PC-9 (cell line): ENCODE data around the gene MYPN. TPM values are rescaled to one million over a fixed set of nuclear protein-coding genes. Genes with fewer than 3 reads are reported as not detected.
"Not testable (repeated sequence)": the region's sequence is repeated elsewhere in the genome, so short reads cannot be mapped to it uniquely, and the experiment has no call there.

ENCODE experiments used
- BruUV-seq: library from RNA; stranded (reverse); fragments of 400-500 nt; replicated peaks from 2 replicates; lab custom pipeline; 2021; lab: Mats Ljungman, UMichigan
- CTCF ChIA-PET: fragments of 300-600 bp; sonication (Branson Sonifier 250); formaldehyde crosslinking; loops from one replicate; lab custom pipeline; 2022; ENCODE audit warnings: antibody characterized with exemption; lab: Charles Lee
- POLR2A ChIA-PET: fragments of 300-600 bp; sonication (Branson Sonifier 250); formaldehyde crosslinking; loops from one replicate; lab custom pipeline; 2022; ENCODE audit warnings: antibody characterized with exemption; ENCODE audit not compliant: unreplicated experiment; lab: Charles Lee
- DNase-seq, 2 experiments: peaks; one replicate each; pipeline versions ENCODE4 v3.0.0 to v3.0.0-alpha.2; 2015 to 2022; ENCODE audit warnings: mixed read lengths in 1 of 2
- H2AFZ ChIP-seq: fragments of 200-600 bp; sonication (generic); 2 replicates; pipeline ENCODE4 v1.8.1; 2017; ENCODE audit warnings: antibody characterized with exemption
- H3F3A ChIP-seq: fragments of 200-600 bp; sonication (generic); 2 replicates; pipeline ENCODE4 v1.8.1; 2017; ENCODE audit warnings: antibody characterized with exemption, mild to moderate bottlenecking, low read depth; ENCODE audit not compliant: insufficient read depth
- H3K27ac ChIP-seq: fragments of 200-600 bp; sonication (generic); 2 replicates; pipeline ENCODE4 v1.6.1; 2016; ENCODE audit warnings: mixed run types
- H3K27me3 ChIP-seq: fragments of 200-600 bp; sonication (generic); 2 replicates; pipeline ENCODE4 v1.6.1; 2016; ENCODE audit warnings: low read depth, mixed run types; ENCODE audit not compliant: insufficient read depth
- H3K36me3 ChIP-seq: fragments of 200-600 bp; sonication (generic); 2 replicates; pipeline ENCODE4 v1.6.1; 2016; ENCODE audit warnings: low read depth, mixed run types
- H3K4me1 ChIP-seq: fragments of 200-600 bp; sonication (generic); replicated peaks from 2 replicates; pipeline ENCODE4 v1.6.1; 2016; ENCODE audit warnings: mixed run types; ENCODE audit not compliant: insufficient read depth
- H3K4me2 ChIP-seq: fragments of 200-600 bp; sonication (generic); 2 replicates; pipeline ENCODE4 v1.6.1; 2017; ENCODE audit warnings: mixed run types
- H3K4me3 ChIP-seq: fragments of 200-600 bp; sonication (generic); 2 replicates; pipeline ENCODE4 v1.6.1; 2016; ENCODE audit warnings: mixed run types
- H3K79me2 ChIP-seq: fragments of 200-600 bp; sonication (generic); 2 replicates; pipeline ENCODE4 v1.6.1; 2017; ENCODE audit warnings: low read depth, mixed run types
- H3K9me2 ChIP-seq: fragments of 200-600 bp; sonication (generic); 2 replicates; pipeline ENCODE4 v1.8.1; 2017; ENCODE audit warnings: mild to moderate bottlenecking; ENCODE audit not compliant: insufficient read depth
- H3K9me3 ChIP-seq: fragments of 200-600 bp; sonication (generic); 2 replicates; pipeline ENCODE4 v1.8.1; 2016; ENCODE audit warnings: low read depth; ENCODE audit not compliant: insufficient read depth
- H4K20me1 ChIP-seq: fragments of 200-600 bp; sonication (generic); 2 replicates; pipeline ENCODE4 v1.8.1; 2017; ENCODE audit not compliant: insufficient read depth
- EZH2 ChIP-seq: fragments of 200-600 bp; sonication (generic); IDR thresholded peaks from 2 replicates; pipeline ENCODE4 v1.8.0; 2017; ENCODE audit warnings: antibody characterized with exemption, low read depth
- intact Hi-C: fragments of 100-400 bp; cut with micrococcal nuclease; formaldehyde crosslinking; loops from one replicate; pipeline ENCODE4 v1.10.0; 2022; ENCODE audit not compliant: unreplicated experiment
- total RNA-seq: library from RNA; stranded (reverse); gene quantifications from 2 replicates; pipeline ENCODE4 v1.2.3, GENCODE V29; 2021
- TF ChIP-seq, protein P1 (sequence below): fragments of 200-600 bp; sonication (generic); conservative IDR thresholded peaks from 2 replicates; pipeline ENCODE4 v1.6.1; 2017; ENCODE audit warnings: mixed run types, antibody characterized with exemption, mild to moderate bottlenecking, moderate library complexity

Gene MYPN
- total RNA-seq, 1 experiment from 2014 or later = 3.9 TPM

DNA sequence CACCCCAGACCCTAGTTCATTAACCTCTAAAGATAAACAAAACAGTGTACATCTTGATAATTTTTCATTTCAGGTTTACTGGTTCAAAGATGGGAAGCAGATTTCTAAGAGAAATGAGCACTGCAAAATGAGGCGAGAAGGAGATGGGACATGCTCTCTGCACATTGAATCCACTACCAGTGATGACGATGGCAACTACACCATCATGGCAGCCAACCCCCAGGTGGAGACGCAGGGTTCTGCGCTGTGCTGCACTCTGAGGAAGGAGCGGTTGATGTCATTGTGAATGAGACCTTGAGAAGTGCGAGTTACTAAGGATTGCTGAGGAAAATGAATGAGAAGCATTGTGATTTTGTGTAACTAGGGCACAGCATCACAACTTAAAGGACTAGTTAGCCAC, 85.0 kb downstream of the MYPN start:
- H3K27ac ChIP-seq = no peak overlapping the region
- no peaks in the 10 kb centered on the region for H3F3A ChIP-seq
- no peaks in the 10 kb centered on the region for H3K36me3 ChIP-seq
- CTCF ChIA-PET = no interaction called here
- DNase-seq = no peak
- no peak overlapping the region for H3K4me3 ChIP-seq
- H3K4me1 ChIP-seq = peaks cover 8% of the 10 kb centered on the region; the same call in 1 of the 2 replicates
- H2AFZ ChIP-seq = no peak overlapping the region
- H3K9me3 ChIP-seq = peaks cover 5% of the 10 kb centered on the region; the same call in 1 of the 2 replicates
- no peak for TF ChIP-seq EZH2
- TF ChIP-seq, protein P1, sequence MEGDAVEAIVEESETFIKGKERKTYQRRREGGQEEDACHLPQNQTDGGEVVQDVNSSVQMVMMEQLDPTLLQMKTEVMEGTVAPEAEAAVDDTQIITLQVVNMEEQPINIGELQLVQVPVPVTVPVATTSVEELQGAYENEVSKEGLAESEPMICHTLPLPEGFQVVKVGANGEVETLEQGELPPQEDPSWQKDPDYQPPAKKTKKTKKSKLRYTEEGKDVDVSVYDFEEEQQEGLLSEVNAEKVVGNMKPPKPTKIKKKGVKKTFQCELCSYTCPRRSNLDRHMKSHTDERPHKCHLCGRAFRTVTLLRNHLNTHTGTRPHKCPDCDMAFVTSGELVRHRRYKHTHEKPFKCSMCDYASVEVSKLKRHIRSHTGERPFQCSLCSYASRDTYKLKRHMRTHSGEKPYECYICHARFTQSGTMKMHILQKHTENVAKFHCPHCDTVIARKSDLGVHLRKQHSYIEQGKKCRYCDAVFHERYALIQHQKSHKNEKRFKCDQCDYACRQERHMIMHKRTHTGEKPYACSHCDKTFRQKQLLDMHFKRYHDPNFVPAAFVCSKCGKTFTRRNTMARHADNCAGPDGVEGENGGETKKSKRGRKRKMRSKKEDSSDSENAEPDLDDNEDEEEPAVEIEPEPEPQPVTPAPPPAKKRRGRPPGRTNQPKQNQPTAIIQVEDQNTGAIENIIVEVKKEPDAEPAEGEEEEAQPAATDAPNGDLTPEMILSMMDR = no peak
- POLR2A ChIA-PET = no interaction called here
- no peaks in the 10 kb centered on the region for H3K27me3 ChIP-seq
- intact Hi-C loops = no loop called here
- no peaks in the 10 kb centered on the region for H4K20me1 ChIP-seq
- H3K9me2 ChIP-seq = no peaks in the 10 kb centered on the region
- H3K79me2 ChIP-seq = no peaks in the 10 kb centered on the region
- no peak overlapping the region for H3K4me2 ChIP-seq
- no TSS peak for BruUV-seq

DNA sequence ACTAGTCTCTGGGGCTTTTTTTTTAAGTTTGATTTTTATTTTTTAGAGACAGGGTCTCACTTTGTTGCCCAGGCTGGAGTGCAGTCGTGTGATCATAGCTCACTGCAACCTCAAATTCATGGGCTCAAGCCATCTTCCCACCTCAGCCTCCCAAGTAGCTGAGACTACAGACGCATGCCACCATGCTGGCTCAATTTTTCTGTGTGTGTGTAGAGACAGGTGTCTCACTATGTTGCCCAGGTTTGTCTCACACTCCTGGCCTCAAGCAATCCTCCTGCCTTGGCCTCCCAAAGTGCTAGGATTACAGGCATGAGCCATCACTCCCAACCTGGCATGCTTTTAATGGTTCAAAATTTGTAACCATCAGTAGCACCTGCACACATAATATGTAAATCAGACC, 86.5 kb downstream of the MYPN start:
- H3K9me3 ChIP-seq, H4K20me1 ChIP-seq, H3K4me3 ChIP-seq, H3F3A ChIP-seq, H3K27me3 ChIP-seq, BruUV-seq, H3K9me2 ChIP-seq, H3K4me1 ChIP-seq, POLR2A ChIA-PET, H2AFZ ChIP-seq, intact Hi-C loops, CTCF ChIA-PET, H3K4me2 ChIP-seq, H3K27ac ChIP-seq, H3K36me3 ChIP-seq, H3K79me2 ChIP-seq, DNase-seq: not testable (repeated sequence)

DNA sequence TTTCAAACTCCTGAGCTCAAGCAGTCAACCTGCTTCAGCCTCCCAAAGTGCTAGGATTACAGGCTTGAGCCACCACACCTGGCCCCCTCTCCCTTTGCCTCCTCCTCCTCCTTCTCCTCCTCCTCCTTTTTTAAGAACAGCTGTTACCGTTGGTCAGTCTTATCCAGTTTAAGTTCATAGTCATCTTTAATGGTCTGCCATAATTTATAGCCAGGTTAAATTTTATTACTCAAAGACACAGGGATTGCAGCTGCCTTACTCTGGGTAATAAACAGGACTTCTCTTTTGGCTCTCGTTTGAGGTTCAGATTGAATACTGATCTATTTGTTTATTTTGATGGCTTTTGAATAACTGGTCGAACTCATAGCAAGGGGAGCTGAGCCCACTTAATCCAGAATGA, 87.4 kb downstream of the MYPN start:
- 0 out of 2 replicates have a peak, but pooled peaks cover under 1% of the 10 kb centered on the region for H3K9me3 ChIP-seq
- H3K79me2 ChIP-seq = no peaks in the 10 kb centered on the region
- DNase-seq = no peak
- no peaks in the 10 kb centered on the region for H3K9me2 ChIP-seq
- no peak overlapping the region for H3K4me2 ChIP-seq
- H3K27me3 ChIP-seq = no peaks in the 10 kb centered on the region
- peaks cover 8% of the 10 kb centered on the region; the same call in 1 of the 2 replicates for H3K4me1 ChIP-seq
- no TSS peak for BruUV-seq
- H3K36me3 ChIP-seq = no peaks in the 10 kb centered on the region
- no peak overlapping the region for H3K4me3 ChIP-seq
- no peaks in the 10 kb centered on the region for H4K20me1 ChIP-seq
- intact Hi-C loops = no loop called here
- CTCF ChIA-PET = no interaction called here
- no peak overlapping the region for H2AFZ ChIP-seq
- POLR2A ChIA-PET = no interaction called here
- no peaks in the 10 kb centered on the region for H3F3A ChIP-seq
- H3K27ac ChIP-seq = no peak overlapping the region
- TF ChIP-seq EZH2 = no peak
- TF ChIP-seq, protein P1 = no peak

DNA sequence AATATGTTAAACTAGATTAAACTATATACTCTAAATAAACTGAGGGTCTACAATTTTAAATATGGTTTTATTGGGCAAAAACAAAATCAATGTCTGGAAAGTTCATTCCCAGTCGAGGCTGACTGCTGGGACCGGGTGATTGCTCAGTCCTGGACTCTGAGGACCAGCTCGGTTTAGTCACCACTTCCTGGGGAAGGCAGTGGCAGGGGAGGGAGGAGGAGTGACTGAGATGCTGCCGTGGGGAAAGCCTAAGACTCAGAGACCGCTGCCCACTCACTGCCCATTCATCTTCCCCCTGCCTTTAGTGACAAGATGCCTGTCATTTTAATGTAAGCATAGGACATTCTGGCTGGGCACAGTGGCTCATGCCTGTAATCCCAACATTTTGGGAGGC, 93.7 kb downstream of the MYPN start:
- Histone ChIP-seq H3K9me3 (no peaks in the 10 kb centered on the region), H3F3A (peaks cover 9% of the 10 kb centered on the region; the same call in 1 of the 2 replicates), H4K20me1 (no peaks in the 10 kb centered on the region), H3K4me2 (no peak overlapping the region), H3K36me3 (no peaks in the 10 kb centered on the region), H3K9me2 (no peaks in the 10 kb centered on the region), H2AFZ (no peak overlapping the region), H3K4me3 (no peak overlapping the region), H3K27me3 (no peaks in the 10 kb centered on the region), H3K27ac (no peak overlapping the region), H3K4me1 (peaks cover 3% of the 10 kb centered on the region; the same call in 1 of the 2 replicates), H3K79me2 (no peaks in the 10 kb centered on the region)
- no TSS peak for BruUV-seq
- TF ChIP-seq, protein P1 = no peak
- TF ChIP-seq EZH2 = no peak
- intact Hi-C loops = no loop called here
- CTCF ChIA-PET = no interaction called here
- POLR2A ChIA-PET = interaction anchor here (0.6 kb wide), 2 partner anchors 120 to 157 kb away, joined by 4 to 8 read pairs; no protein-coding TSS in a partner anchor
- DNase-seq = no peak
